RKO (cell line): ENCODE results near the gene CTSK.
"Not testable (repeated sequence)": the region's sequence is repeated elsewhere in the genome, so short reads cannot be mapped to it uniquely, and the experiment has no call there.

ENCODE experiments used
- DNase-seq: peaks from one replicate; pipeline ENCODE4 v3.0.0-alpha.2; 2016; ENCODE audit warnings: low spot score

Gene CTSK

DNA sequence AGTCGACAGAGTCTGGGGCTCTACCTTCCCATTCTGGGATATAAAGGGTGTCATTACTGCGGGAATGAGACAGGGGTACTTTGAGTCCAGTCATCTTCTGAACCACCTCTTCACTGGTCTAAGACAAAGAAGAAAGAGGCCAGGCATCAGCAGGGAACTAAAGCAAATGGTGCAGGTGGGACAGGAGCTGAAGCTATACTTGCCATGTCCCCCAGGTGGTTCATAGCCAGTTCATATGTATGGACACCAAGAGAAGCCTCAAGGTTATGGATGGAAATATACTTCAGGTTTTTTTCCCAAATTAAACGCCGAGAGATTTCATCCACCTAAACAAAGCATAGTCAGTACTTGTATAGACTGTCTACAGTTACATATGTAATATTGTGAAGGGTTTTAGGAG is 2.2 kb downstream of the CTSK start:
- no peak for DNase-seq

DNA sequence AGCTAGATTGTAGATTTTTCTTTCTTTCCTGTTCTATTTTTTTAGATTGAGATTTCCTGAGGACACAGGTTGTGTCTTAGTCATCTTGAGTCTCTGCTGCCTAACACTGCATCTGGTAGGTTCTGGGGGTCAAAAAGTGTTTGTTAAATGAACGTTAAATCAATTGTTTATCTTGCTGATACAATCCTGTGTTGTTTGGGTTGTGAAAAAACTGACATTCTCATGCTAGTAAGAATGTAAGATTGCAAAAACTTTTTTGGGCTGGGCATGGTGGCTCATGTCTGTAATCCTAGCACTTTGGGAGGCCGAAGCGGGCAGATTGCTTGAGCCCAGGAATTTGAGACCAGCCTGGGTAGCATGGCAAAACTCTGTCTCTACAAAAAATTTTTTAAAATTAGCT is 3.4 kb downstream of the CTSK start:
- no peak for DNase-seq

DNA sequence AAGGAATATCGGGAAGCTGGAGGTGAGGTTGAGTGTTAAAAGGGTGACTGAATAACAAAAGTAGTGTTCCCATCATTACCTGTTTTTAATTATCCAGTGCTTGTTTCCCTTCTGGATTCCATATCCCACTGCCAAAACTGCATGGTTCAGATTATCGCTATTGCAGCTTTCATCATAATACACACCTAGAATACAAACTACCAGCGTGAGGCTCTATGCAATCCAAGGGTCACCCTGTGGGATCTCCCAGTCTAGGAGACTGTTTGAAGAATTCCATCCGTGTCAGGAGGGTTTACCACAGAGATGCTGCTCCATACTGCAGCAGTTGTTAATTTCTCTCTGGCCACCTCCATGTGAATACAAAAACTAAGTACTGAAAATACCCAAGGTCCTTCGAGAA is 9.0 kb downstream of the CTSK start:
- no peak for DNase-seq

DNA sequence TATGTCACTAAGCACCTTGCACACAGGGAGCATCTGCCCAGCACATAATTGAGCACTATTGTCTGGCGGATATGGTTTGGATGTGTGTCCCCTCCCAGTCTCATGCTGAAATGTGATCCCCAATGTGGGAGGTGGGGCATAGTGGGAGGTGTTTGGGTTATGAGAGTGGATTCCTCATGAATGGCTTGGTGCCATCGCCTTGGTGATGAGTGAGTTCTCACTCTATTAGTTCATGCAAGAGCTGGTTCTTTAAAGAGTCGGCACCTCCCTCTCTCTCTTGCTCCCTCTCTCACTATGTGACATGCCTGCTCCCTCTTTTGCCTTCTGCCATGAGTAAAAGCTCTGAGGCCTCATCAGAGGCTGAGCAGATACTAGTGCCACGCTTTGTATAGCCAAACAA is 9.5 kb downstream of the CTSK start:
- no peak for DNase-seq

DNA sequence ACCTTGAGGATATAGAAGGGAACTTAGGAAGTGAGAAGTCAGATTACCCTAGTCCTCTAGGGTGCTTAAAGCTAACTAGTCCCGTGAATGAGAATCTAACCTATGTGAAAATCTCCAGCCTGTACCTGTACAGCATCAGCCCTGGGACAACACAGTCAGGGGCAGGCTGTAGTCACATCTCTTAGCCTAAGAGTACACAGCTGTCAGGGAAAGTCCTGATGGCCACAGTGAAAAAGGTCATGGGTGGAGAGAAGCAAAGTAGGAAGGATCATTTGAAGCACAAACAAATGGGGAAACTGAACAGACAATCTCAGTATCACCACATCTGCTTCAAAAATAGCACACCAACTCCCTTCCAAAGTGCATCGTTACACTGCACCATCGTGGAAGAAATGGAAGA is 11.7 kb downstream of the CTSK start:
- DNase-seq = no peak

DNA sequence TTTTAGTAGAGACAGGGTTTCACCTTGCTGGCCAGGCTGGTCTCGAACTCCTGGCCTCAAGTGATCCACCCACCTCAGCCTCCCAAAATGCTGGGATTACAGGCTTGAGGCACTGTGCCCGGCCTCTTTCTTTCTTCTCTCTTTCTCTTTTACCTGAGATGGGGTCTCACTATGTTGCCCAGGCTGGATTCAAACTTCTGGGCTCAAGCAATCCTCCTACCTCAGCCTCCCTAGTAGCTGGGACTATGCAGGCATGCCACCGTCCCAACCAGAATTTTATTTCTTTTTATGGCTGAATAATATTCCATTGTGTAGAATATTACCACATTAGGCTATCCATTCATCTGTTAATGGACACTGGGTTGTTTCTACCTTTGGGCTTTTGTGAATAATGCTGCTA is 14.3 kb downstream of the CTSK start:
- DNase-seq = not testable (repeated sequence)

DNA sequence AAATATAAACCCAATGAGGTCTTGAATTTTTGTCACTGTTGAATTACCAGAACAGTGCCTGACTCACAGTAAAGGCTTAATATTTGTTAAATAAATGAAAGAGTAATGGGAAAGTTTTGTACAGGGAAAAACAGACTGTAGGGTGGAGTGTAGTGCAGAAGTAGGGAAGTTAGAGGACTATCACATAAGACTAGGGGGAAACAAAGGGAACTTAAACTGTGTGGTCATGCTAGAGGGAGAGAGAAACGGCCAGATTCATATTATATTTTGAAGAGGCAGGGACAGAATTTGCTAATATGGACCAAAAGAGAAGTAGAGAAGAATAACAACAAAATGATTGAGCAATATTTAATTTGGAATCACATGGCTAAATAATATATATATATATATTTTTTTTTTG is 14.8 kb downstream of the CTSK start:
- no peak for DNase-seq

DNA sequence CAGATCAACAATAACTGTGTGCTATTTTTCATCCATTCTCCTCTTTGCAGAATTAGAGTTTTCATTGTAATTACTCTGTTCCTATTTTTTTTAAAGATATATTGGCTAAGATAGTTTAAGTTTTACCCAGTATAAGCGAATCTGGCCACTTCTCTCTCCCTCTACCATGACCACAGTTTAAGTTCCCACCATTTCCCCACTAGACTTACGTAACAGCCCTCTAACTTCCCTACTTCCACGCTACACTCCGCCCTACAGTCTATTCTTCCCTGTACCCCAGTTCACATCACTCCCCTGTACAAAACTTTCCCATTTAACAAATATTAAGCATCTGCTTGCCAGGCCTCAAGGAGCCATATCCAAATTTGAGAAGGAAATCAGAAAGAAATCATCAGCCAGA is 16.5 kb downstream of the CTSK start:
- no peak for DNase-seq

DNA sequence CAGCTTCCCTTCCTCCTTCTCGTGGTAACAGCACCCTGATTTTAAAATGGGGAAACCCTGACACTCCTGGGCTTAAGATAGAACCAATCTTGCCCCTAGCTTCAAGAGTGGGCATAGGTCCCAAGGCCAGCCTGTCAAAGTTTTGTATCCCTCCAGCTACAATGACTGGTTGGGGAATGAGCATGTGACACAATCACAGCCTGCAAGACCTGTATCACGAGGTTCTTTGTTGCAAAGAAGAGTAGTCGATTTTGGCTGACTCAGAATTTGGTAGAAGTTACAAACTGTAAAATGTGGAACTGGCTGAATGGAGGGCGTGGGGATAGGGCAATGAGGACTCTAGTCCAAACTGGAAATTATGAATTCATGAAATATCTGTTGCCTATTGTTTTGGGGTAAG is 18.7 kb downstream of the CTSK start:
- peak; percentile 8 for DNase-seq

DNA sequence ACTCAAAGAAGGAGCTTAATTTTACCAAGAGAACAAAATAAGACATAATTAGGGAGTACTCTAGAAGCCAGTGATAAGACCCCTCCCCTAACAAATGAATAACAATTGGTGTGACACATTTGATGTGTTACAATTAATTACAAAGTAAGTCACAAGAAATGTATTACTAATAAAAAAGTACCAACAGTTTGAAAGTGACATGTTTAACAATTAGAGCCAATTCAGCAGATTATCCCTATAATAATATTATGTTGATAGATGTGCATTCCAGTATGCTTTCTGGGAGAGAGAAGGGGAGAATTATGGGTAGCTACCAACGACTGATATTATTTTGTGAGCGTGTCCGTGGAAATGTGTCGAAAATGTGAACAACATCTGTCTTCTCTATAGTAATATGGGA is 19.1 kb downstream of the CTSK start:
- no peak for DNase-seq

DNA sequence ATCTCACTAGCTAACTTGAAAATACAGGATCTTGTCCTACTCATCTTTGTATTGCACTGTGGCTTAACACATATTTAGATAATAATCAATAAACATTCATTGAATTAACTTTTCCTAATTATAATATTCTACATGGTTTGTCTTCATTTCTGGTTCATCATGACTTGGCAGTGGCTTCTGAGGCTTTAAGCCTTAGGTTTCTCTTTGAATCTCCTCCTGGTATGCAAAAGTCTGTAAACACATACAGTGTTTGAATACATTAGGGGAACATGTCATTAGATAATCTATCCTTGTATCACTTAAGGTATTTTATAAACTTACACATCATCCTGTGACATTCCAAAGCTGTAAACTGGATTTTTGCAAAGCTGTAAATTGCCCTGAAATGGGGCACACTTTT is 20.6 kb downstream of the CTSK start:
- no peak for DNase-seq

DNA sequence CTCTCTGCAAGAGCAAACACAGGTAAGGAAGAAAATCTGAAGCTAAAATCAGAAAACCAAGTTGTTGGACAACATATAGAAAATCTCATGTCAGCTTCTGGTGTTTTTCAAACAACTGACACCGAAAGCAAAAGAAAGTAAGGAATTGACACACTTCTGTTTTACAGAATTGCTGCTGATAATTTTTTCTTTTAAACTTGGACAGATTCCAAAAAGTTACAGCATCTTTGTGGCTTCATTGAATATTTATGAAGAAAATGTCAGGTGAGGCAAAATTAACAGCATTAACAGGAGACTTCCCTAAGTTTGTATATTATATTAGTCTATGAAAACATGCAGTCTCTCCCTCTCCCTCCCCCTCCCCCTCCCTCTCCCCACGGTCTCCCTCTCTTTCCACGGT is 27.6 kb downstream of the CTSK start:
- no peak for DNase-seq

DNA sequence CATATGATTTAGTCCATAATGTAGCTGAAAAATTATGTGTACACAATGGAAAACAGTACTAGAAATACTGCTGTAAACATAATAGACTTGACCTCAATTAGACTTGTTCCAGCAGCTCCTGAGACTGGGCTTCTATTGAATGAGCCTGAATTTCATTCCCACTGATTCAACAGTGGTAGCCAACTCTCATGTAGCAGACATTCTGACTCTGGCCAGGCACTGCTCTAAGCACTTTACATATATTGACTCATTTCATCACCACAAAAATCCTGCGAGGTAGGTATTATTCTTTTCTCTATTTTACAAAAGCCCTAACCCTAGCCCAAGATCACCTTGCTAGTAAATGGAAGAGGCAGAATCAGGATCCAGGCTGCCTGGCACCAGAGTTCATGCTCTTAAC is 29.7 kb downstream of the CTSK start:
- DNase-seq = no peak

DNA sequence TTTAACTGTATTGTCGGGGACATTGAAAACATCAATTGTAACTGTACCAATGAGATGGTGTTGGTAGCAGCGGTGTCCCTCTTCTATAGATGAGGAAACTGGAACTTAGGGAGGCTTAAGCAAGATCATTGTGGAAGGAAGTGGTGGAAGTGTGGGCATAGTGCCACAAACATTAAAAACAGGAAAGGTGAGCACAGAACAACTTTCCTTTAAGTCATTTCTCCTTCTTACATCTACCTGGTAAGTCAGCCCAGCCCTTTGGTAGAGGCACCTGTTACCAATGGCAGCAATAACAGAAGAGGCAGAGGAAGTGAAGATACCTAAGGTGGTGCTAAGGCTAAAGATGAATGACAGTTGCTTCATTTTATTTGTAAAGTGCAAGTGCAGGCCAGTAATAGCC is 30.5 kb downstream of the CTSK start:
- DNase-seq = no peak

DNA sequence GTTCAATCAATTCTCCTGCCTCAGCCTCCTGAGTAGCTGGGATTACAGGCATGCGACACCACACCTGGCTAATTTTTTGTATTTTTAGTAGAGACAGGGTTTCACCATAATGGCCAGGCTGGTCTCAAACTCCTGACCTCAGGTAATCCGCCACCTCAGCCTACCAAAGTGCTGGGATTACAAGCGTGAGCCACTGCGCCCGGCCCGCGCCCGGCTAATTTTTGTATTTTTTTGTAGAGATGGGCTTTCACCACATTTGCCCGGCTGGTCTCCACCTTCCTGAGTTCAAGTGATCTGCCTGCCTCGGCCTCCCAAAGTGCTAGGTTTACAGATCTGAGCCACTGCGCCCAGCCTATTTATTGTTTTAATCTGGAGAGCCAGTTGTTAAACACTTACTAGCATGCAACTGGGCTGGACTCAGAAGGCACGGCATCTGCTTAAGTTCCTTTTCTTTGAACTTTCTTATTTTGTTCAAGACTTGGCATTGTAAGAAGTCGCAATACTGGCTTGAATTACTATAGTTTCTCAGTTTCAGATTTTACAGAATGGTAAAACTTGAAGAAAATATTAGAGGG is 32.0 kb downstream of the CTSK start:
- DNase-seq = not testable (repeated sequence)

DNA sequence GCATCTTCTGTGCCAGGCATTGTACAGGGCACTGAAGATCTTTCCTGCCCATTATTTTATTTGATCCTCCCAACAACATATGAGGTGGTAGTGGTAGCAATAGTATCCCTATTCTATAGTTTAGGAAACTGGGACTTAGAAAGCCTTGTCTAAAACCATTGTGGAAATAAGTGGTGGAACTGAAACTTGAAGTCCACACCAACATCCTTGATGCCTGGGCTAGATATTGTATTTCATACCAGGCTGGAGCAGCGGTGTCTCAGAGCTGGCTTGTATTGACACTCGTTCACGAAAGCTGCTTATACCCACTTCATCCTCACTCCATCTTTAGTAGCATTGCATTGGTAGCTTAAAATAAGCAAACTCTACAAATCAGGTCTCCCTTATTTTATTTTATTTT is 32.8 kb downstream of the CTSK start:
- DNase-seq = no peak

DNA sequence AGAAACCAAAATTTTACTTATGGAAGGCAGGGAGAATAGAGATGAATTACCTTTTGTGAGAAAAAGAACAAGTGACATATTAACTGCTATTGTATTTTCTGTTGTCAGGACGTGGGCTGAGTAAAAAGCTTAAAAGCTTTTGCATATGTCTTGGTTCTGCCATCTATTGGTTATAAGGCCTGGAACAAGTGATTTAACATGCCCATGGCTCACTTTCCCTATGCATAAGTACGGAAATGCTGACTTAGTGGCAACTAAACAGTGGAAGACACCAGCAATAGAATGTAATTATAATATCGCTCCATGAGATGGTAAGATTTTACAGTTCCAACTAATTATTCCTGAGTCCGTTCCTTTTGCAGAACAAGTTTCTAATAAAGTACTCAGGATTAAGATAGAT is 35.7 kb downstream of the CTSK start:
- DNase-seq = no peak

DNA sequence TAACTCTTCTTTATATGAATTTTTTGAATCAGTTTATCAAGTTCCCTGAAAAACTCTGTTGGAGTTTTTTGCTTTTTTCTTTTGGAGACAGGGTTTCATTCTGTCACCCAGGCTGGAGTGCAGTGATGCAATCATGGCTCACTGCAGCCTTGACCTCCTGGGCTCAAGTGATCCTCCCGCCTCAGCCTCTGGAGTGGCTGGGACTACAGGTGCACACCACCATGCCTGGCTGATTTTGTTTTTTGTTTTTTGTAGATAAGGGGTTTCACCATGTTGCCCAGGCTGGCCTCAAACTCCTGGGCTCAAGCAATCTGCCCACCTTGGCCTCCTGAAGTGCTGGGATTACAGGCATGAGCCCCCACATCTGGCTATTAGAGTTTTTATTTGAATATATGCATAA is 40.4 kb downstream of the CTSK start:
- DNase-seq = not testable (repeated sequence)

DNA sequence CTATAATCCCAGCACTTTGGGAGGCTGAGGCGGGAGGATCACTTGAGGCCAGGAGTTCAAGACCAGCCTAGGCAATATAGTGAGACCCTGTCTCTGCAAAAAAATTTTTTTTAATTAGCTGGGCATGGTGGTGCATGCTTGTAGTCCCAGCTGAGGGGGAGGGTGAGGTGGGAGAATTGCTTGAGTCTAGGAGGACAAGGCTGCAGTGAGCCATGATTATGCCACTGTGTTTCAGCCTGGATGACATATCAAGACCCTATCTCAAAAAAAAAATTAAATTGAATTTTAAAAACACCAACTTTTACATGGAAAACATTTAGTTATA is 42.1 kb downstream of the CTSK start:
- DNase-seq = not testable (repeated sequence)

DNA sequence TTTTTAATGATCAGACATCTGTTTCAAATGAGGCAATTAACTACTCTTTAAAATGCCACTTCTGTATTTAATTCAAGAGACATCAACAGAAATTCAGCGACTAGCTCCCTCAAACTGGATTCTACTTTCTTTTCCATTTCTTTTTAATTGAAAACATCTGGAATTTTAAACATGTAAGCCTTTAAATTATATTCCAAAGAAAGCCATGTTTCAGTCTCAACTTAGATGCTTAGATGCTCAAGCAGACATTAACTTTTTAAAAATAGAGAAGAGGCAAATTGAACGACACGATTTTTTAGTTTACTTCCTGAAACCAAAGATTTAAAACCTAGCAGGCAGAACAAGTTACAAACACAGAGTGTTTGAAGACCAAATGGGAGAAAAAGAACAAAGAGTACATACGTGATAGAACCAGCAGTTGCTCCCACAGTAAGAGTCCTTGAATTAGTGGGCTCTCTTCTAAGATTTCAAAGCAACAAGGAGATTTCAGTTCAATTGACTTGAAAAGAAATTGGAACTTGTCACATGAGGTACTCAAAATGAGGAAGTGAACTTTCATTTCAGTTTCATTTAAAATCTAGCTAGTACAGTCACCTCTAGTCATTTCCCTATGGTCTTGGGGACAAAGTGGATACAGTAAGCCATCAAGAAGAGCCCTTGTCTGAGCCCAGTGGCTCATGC is 42.6 kb downstream of the CTSK start, which contains the start of gene CTSS:
CTSS (minus strand) TSS at position 483 of the 681 bp plus-strand sequence. CDS start 1,015 bp downstream, outside the sequence.
- peak; percentile 30 for DNase-seq

DNA sequence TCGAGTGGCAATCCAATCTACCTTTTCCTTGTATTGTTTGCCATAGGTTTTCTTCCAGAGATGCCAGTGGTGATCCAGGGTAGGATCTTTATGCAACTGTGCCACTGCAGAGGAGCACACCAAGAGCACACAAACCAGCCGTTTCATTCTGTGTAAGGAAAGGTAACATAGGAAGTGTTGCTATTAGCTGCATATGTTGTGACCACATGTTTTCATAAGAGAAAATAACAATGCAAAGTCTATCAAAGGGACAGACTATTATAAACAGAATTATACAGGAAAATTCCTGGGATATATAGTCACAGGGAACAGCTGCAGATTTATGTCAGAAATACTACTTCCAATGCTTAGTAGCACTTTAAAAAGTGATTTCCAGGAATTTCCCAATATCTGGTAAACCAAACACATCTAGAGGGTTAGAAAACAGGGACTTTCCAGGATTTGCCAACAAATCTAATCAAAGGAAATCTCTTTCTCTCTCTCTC is 43.4 kb downstream of the CTSK start:
- DNase-seq = no peak

DNA sequence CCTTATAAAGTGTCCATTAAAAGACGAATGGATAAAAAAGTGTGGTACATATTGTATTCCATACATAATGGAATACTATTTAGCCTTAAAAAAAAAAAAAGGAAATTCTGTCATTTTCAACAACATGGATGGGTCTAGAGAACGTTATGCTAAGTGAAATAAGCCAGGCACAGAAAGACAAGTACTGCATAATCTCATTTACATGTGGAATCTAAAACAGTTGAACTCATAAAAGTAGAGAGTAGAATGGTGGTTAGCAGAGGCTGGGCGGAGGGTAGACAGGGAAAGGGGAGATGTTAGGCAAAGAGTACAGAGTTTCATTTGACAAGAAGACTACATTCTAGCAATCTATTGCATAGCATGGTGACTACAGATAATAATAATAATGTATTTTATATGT is 45.0 kb downstream of the CTSK start:
- DNase-seq = no peak

DNA sequence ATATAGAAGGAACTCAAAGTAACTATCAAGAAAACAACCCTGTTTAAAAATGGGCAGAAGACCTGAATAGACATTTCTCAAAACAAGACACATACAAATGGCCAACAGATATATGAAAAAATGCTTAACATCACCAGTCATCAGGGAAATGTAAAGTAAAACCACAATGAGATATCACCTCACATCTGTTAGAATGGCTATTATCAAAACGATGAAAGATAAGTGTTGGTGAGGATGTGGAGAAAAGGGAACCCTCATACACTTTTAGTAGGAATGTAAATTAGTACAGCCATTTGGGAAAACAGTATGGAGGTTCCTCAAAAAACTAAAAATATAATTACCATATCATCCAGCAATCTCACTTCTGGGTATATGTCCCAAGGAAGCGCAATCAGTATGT is 45.5 kb downstream of the CTSK start:
- no peak for DNase-seq

DNA sequence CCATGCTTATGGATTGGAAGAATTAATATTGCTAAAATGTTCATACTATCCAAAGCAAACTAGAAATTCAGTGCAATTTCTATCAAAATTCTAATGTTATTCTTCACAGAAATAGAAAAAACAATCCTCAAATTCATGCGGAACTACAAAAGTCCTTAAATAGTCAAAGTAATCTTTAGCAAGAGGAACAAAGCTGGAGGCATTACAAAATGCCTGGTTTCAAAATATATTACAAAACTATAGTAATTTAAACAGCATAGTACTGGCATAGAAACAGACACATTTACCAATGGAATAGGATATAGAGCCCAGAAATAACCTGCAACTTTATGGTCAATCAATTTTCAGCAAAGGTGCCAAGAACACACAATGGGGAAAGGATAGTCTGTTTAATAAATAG is 46.3 kb downstream of the CTSK start:
- DNase-seq = no peak
